HL-60 (cell line): Measurements from ENCODE around the gene MYO9B.

Source experiments
- CTCF ChIP-seq: IDR thresholded peaks from one replicate; pipeline ENCODE4 v1.5.1; 2011; ENCODE audit warnings: low read length, control low read depth, inconsistent platforms; ENCODE audit not compliant: insufficient read depth
- POLR2AphosphoS5 ChIP-seq: IDR thresholded peaks from 2 replicates; pipeline ENCODE4 v1.6.1; 2012; ENCODE audit warnings: low read depth
- REST ChIP-seq: IDR thresholded peaks from 2 replicates; pipeline ENCODE4 v1.6.1; 2012; ENCODE audit warnings: low read depth; ENCODE audit not compliant: insufficient replicate concordance
- SPI1 ChIP-seq: IDR thresholded peaks from 2 replicates; pipeline ENCODE4 v1.6.1; 2012; ENCODE audit warnings: low read depth, mild to moderate bottlenecking, borderline replicate concordance

- TF ChIP-seq CTCF: no peak
- no peak for TF ChIP-seq REST
- TF ChIP-seq POLR2AphosphoS5: no peak
- TF ChIP-seq SPI1: peak; percentile 59
These were observed 2.7 kb downstream of the MYO9B start for GRCh38 chr19:17078036-17078919.
